Measurements from ENCODE around the gene CHCHD10.

The CHCHD10 gene

GRCh38 chr22:23793326-23793725 is 25.6 kb upstream of the CHCHD10 start:
- H3K4me3 ChIP-seq (ENCODE audit: low read length): no peak overlapping the region
- TF ChIP-seq, protein P1, sequence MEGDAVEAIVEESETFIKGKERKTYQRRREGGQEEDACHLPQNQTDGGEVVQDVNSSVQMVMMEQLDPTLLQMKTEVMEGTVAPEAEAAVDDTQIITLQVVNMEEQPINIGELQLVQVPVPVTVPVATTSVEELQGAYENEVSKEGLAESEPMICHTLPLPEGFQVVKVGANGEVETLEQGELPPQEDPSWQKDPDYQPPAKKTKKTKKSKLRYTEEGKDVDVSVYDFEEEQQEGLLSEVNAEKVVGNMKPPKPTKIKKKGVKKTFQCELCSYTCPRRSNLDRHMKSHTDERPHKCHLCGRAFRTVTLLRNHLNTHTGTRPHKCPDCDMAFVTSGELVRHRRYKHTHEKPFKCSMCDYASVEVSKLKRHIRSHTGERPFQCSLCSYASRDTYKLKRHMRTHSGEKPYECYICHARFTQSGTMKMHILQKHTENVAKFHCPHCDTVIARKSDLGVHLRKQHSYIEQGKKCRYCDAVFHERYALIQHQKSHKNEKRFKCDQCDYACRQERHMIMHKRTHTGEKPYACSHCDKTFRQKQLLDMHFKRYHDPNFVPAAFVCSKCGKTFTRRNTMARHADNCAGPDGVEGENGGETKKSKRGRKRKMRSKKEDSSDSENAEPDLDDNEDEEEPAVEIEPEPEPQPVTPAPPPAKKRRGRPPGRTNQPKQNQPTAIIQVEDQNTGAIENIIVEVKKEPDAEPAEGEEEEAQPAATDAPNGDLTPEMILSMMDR (conservative IDR thresholded peaks at IDR 0.05; ENCODE audit: low read length): no peak
- DNase-seq (ENCODE audit: low read depth): no peak

DNA sequence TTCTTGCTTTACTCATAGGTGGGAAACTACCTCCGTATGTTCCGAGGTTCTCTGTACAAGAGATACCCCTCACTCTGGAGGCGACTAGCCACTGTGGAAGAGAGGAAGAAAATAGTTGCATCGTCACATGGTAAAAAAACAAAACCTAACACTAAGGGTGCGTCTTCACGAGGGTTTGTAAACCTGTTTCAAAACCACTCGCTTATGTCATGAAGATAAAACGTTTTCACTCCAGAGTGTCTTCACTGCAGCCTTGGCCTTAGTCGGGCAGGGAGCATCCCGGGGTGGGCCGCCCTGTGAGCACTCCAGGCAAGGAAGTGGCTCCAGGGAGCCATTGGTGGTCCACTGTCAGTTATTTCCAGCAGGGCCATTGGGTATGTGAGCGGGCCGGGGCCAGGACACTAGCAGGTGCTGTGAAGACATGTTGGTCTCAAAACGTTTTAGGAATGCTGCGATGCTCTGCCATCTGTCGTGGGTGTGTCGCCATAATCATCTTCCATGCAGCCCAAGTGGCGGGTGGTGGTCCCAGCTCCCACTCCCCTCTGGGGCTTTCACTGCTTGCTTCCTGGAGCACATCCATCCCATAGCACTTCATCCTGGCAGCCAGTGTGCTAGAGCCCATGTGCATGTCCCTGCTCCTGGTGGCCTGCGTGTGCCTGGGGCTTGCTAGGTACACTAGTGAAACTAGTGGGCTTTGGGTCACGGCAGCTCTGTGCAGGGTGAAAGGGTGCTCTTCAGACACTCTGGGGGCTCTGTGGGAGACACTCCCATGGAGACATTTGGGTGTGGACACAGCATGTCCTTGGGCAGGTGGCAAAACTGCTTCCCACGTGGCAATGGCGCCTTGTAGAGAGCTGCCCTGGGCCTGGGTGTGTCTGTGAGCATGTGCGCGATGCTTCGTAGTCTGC is 24.2 kb upstream of the CHCHD10 start:
- TF ChIP-seq, protein P1 (conservative IDR thresholded peaks at IDR 0.05; ENCODE audit: low read length): no peak
- DNase-seq (ENCODE audit: low read depth): no peak
- no peak overlapping the region for H3K4me3 ChIP-seq (ENCODE audit: low read length)

DNA sequence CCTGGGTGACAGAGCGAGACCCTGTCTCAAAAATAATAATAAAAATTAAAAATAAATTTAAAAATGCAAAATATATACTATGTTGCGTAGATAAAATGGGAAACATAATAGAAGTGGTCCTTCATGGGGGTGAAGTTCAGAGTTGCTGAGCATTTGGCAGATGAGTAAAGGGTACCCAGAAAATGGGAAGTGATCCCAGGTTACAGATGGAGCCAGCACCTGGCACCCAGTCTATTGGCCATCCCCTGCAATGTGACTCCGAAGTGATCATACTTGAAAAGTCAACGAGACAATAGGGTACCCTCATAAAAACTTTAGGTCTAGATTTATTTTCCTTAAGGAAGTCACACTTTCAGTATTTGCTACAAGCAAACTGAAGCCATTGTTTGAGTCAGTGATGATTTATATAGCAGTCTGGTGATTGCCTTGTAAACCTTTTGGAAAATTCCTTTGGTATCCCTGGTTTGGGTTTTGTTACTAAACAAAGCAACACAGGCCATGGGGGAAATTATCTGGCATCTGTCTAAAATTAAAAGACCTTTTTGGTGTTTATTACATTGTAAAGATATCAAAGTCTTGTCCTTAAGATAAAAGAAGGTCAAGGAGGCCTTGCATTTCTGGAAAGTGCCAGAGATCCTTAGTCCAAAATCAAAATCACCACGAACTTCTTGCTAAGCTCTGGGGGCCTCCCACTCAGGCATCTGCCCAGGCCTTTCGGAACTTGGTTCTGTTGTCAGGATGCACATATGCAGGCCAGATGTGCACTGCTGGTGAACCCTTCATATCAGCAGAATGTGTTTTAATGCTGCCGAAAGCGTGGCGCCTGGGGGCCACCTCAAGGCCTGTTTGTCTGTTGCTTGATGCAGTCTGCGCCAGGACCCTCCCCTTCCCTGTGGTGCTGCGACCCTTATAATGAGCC is 23.3 kb upstream of the CHCHD10 start:
- TF ChIP-seq, protein P1 (conservative IDR thresholded peaks at IDR 0.05; ENCODE audit: low read length): no peak
- peak; percentile 88 for DNase-seq (ENCODE audit: low read depth)
- no peak overlapping the region for H3K4me3 ChIP-seq (ENCODE audit: low read length)

GRCh38 chr22:23789638-23790037 is 21.9 kb upstream of the CHCHD10 start:
- H3K4me3 ChIP-seq (ENCODE audit: low read length): no peak overlapping the region
- DNase-seq (ENCODE audit: low read depth): no peak
- TF ChIP-seq, protein P1 (conservative IDR thresholded peaks at IDR 0.05; ENCODE audit: low read length): no peak

GRCh38 chr22:23789121-23789520 is 21.3 kb upstream of the CHCHD10 start:
- TF ChIP-seq, protein P1 (conservative IDR thresholded peaks at IDR 0.05; ENCODE audit: low read length): no peak
- no peak for DNase-seq (ENCODE audit: low read depth)
- H3K4me3 ChIP-seq (ENCODE audit: low read length): no peak overlapping the region

GRCh38 chr22:23787910-23788309 is 20.1 kb upstream of the CHCHD10 start:
- peak overlapping the region; percentile 85 for H3K4me3 ChIP-seq (ENCODE audit: low read length)
- DNase-seq (ENCODE audit: low read depth): no peak
- TF ChIP-seq, protein P1 (conservative IDR thresholded peaks at IDR 0.05; ENCODE audit: low read length): no peak
